HG03571 (cell line): Measurements from ENCODE around the gene POU2F1.
A peak's percentile ranks its signal among the peaks of the same experiment; 100 is the strongest.
"Not testable (repeated sequence)": the region's sequence is repeated elsewhere in the genome, so short reads cannot be mapped to it uniquely, and the experiment has no call there.

ENCODE experiments used
- ATAC-seq: cut with Tn5 transposase; IDR thresholded peaks from one replicate; pipeline ENCODE4 v1.9.1; 2021; ENCODE audit not compliant: unreplicated experiment

POU2F1 gene

GRCh38 chr1:167205306-167206050 lies 15.2 kb upstream of the POU2F1 start:
- not testable (repeated sequence) for ATAC-seq

DNA sequence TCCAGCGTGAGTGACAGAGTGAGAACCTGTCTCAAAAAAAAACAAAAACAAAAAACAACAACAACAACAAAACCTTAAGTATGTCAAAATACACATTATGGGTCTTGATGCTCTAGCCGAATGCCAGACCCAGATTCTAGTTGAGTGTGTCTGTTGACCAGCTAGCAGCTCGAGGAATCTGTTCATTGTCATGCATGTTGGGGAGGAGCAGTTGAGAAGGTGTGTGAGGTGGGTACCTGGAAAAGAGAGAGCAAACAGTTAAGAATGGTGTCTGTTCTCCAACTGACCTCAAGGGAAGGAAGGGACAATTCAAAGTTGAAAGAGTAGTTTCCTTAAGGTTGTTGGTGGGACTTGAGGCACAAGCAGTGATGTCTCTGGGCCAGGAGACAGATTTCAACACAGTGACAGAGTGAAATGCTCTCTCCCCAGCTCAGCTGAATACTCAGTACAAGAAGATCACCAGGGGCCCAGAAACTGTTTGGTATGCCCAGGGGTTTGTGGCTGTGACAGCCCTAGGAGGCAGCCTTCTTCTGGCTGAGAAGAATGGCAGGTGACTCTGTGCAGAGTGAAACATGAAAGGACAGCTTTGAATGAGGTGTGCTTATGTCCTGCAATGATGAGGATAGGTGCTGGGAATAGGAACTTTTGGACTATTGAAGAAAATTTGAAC lies 14.4 kb upstream of the POU2F1 start:
- no peak for ATAC-seq

DNA sequence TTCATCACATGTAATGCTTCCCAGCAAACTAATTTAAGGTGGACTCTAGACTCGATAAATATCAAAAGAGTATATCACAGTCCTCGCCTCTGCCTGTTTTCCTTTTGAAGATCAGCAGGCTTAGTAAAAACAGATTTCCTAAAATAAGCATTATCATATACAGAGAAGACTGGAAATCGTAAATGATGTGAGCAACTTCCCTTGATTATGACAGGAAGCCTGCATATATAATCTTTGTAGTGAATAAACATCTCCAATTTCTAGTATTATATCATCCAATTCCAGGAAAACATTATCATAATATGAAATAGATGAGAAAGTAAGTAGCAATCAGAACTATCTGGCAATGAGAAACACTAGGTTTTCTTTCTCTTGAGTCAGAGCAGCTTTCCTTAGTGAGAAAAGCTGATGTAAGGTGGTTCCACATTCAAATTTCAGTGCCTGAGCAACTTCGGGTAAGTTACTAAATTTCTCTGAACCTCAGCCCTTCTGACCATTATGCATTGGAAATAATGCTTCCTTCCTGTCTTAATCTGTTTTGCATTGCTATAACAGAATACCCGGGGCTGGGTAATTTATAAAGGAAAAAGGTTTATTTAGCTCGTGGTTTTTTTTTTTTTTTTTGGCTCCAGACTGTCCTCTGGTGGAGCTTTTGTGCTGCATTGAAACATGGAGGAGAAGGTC lies 12.6 kb upstream of the POU2F1 start:
- no peak for ATAC-seq

DNA sequence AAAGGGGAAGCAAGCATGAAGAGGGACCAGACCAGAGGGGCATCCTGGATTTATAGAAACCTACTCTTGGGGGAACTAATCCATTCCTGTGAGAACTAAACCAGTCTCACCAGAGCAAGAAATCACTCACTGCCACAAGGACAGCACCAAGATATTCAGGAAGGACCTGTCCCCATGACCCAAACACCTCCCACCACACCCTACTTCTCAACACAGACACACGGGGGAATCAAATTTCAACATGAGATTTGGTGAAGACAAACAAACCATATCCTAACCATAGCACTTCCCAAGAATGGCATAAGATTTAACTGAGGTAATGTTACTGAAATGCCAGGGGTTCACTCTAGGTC lies 12.1 kb upstream of the POU2F1 start:
- no peak for ATAC-seq

- ATAC-seq: no peak
Measured at GRCh38 chr1:167209044-167209443, 11.6 kb upstream of the POU2F1 start.

- no peak for ATAC-seq
Measured at GRCh38 chr1:167210966-167211674, 9.6 kb upstream of the POU2F1 start.

DNA sequence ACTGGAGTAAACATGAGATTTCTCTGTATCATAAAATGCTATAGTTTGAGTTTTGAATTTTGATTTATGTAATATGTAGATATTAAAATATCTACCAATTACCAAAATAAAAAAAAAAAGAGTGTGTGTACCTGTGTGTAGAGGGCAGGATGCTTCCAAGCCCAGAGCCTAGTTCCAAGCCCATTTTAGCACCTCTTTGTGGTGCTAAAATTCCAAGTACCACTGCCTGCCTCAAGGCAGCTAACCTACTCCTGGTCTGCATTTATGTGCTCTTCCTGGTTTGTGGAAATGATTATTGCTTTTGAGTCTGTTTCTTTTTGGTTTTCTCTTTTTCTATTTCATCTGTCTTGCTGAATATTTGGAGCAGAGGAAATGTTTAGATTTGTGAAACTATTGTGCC lies 8.7 kb upstream of the POU2F1 start:
- ATAC-seq: no peak

DNA sequence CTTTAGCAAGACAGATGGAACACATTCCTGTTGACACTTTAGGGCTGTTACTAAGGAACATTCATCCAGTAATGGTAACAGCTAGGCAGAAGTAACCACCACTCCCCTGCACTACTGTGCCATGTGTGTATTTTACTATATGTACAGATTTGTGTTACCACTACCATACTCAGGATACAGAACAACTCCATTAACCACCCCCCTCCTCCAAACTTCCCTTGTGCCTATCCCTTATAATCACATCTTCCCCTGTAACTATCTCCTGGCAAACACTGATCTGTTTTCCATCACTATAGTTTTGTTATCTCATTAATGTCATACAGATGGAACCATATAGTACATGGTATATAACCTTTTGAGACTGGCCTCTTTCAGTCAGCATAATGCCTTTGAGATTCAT lies 3.9 kb upstream of the POU2F1 start:
- no peak for ATAC-seq

- ATAC-seq: no peak
Measured at GRCh38 chr1:167219194-167219593, 1.5 kb upstream of the POU2F1 start.

GRCh38 chr1:167219646-167220536 lies 795 bp upstream of the POU2F1 start:
- ATAC-seq: peak; percentile 33

GRCh38 chr1:167221126-167221737 lies 546 bp downstream of the POU2F1 start:
- ATAC-seq: peak; percentile 8

- ATAC-seq: peak; percentile 44
Measured at GRCh38 chr1:167221738-167222610, 1.3 kb downstream of the POU2F1 start.

GRCh38 chr1:167223144-167224103 lies 2.7 kb downstream of the POU2F1 start:
- no peak for ATAC-seq

- not testable (repeated sequence) for ATAC-seq
Measured at GRCh38 chr1:167224734-167225235, 4.1 kb downstream of the POU2F1 start.

DNA sequence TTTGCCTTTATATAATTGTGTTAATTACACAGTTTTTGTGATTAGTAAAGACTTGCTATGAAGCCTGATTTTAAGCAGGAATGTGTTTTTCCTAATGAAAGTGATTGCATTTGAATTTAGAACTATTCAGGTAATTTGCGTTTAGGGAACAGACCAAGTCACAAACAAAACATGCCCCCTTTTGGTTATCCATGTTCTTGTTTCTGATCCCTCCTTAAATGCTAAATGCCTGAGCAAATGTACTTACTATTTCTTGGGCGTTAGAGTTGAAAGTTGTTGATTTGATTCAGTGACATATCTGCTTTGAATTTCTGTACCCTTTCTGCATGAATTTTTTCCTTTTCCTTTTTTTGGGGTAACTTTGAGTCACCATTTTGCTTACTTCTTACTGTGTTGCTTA lies 5.2 kb downstream of the POU2F1 start:
- ATAC-seq: no peak

GRCh38 chr1:167227934-167228378 lies 7.3 kb downstream of the POU2F1 start:
- no peak for ATAC-seq

- ATAC-seq: no peak
Measured at GRCh38 chr1:167229719-167230385, 9.2 kb downstream of the POU2F1 start.
